Measurements from ENCODE around the gene IFITM10. TPM values are rescaled to one million over a fixed set of nuclear protein-coding genes. Genes with fewer than 3 reads are reported as not detected.

IFITM10 gene
- total and polyA plus RNA-seq, 9 donors: 0.08 to 0.27 (median 0.17) TPM; not detected in 1

GRCh38 chr11:1777737-1778136 lies 27.3 kb upstream of the IFITM10 start:
- H3K4me1 ChIP-seq (ENCODE audit: control insufficient read depth, insufficient read depth, low read length): peaks cover 6% of the 10 kb centered on the region
- peaks cover 8% of the 10 kb centered on the region for H3K27me3 ChIP-seq (ENCODE audit: control insufficient read depth, insufficient read depth, low read length)
- H3K9me3 ChIP-seq (replicated peaks; ENCODE audit: control insufficient read depth, low read depth, low read length): peaks cover 3% of the 10 kb centered on the region
- DNase-seq: no peak
- H3K36me3 ChIP-seq (ENCODE audit: control insufficient read depth, insufficient read depth, low read length): no peaks in the 10 kb centered on the region
- H3K27ac ChIP-seq (ENCODE audit: low read length): no peak overlapping the region
- H3K4me3 ChIP-seq (ENCODE audit: low read length): no peak overlapping the region
- 75% methylated on average over 2 of the region's 2 CpGs for WGBS (ENCODE audit: insufficient coverage)

- Histone ChIP-seq H3K27me3 (ENCODE audit: control insufficient read depth, insufficient read depth, low read length) (peaks cover 11% of the 10 kb centered on the region), H3K9me3 (replicated peaks; ENCODE audit: control insufficient read depth, low read depth, low read length) (peaks cover 3% of the 10 kb centered on the region), H3K36me3 (ENCODE audit: control insufficient read depth, insufficient read depth, low read length) (no peaks in the 10 kb centered on the region), H3K27ac (ENCODE audit: low read length) (no peak overlapping the region), H3K4me1 (ENCODE audit: control insufficient read depth, insufficient read depth, low read length) (peaks cover 6% of the 10 kb centered on the region), H3K4me3 (ENCODE audit: low read length) (no peak overlapping the region)
- 92% methylated on average over 5 of the region's 5 CpGs for WGBS (ENCODE audit: insufficient coverage)
- no peak for DNase-seq
Observed at GRCh38 chr11:1776944-1777715, 26.7 kb upstream of the IFITM10 start.

GRCh38 chr11:1776331-1776851 lies 26.0 kb upstream of the IFITM10 start:
- 84% methylated on average over 10 of the region's 11 CpGs for WGBS (ENCODE audit: insufficient coverage)
- no peaks in the 10 kb centered on the region for H3K36me3 ChIP-seq (ENCODE audit: control insufficient read depth, insufficient read depth, low read length)
- peaks cover 3% of the 10 kb centered on the region for H3K9me3 ChIP-seq (replicated peaks; ENCODE audit: control insufficient read depth, low read depth, low read length)
- H3K4me1 ChIP-seq (ENCODE audit: control insufficient read depth, insufficient read depth, low read length): peaks cover 4% of the 10 kb centered on the region
- H3K27ac ChIP-seq (ENCODE audit: low read length): no peak overlapping the region
- H3K27me3 ChIP-seq (ENCODE audit: control insufficient read depth, insufficient read depth, low read length): peaks cover 12% of the 10 kb centered on the region
- H3K4me3 ChIP-seq (ENCODE audit: low read length): no peak overlapping the region
- no peak for DNase-seq

- WGBS (ENCODE audit: insufficient coverage): 82% methylated on average over 8 of the region's 12 CpGs
- no peaks in the 10 kb centered on the region for H3K36me3 ChIP-seq (ENCODE audit: control insufficient read depth, insufficient read depth, low read length)
- peaks cover 14% of the 10 kb centered on the region for H3K27me3 ChIP-seq (ENCODE audit: control insufficient read depth, insufficient read depth, low read length)
- DNase-seq: no peak
- peaks cover 3% of the 10 kb centered on the region for H3K9me3 ChIP-seq (replicated peaks; ENCODE audit: control insufficient read depth, low read depth, low read length)
- H3K4me1 ChIP-seq (ENCODE audit: control insufficient read depth, insufficient read depth, low read length): no peaks in the 10 kb centered on the region
- H3K27ac ChIP-seq (ENCODE audit: low read length): no peak overlapping the region
- no peak overlapping the region for H3K4me3 ChIP-seq (ENCODE audit: low read length)
Observed at GRCh38 chr11:1774886-1775285, 24.5 kb upstream of the IFITM10 start.

- DNase-seq: no peak
- H3K4me1 ChIP-seq (ENCODE audit: control insufficient read depth, insufficient read depth, low read length): no peaks in the 10 kb centered on the region
- peaks cover 9% of the 10 kb centered on the region for H3K27me3 ChIP-seq (ENCODE audit: control insufficient read depth, insufficient read depth, low read length)
- no peak overlapping the region for H3K27ac ChIP-seq (ENCODE audit: low read length)
- no peak overlapping the region for H3K4me3 ChIP-seq (ENCODE audit: low read length)
- WGBS (ENCODE audit: insufficient coverage): 90% methylated on average over 10 of the region's 11 CpGs
- no peaks in the 10 kb centered on the region for H3K36me3 ChIP-seq (ENCODE audit: control insufficient read depth, insufficient read depth, low read length)
- peaks cover 3% of the 10 kb centered on the region for H3K9me3 ChIP-seq (replicated peaks; ENCODE audit: control insufficient read depth, low read depth, low read length)
Observed at GRCh38 chr11:1773994-1774550, 23.7 kb upstream of the IFITM10 start.

- Histone ChIP-seq H3K9me3 (replicated peaks; ENCODE audit: control insufficient read depth, low read depth, low read length) (peaks cover 3% of the 10 kb centered on the region), H3K4me3 (ENCODE audit: low read length) (no peak overlapping the region), H3K4me1 (ENCODE audit: control insufficient read depth, insufficient read depth, low read length) (no peaks in the 10 kb centered on the region), H3K27ac (ENCODE audit: low read length) (no peak overlapping the region), H3K36me3 (ENCODE audit: control insufficient read depth, insufficient read depth, low read length) (no peaks in the 10 kb centered on the region), H3K27me3 (ENCODE audit: control insufficient read depth, insufficient read depth, low read length) (peaks cover 9% of the 10 kb centered on the region)
- WGBS (ENCODE audit: insufficient coverage): 90% methylated on average over 5 of the region's 10 CpGs
- DNase-seq: no peak
Observed at GRCh38 chr11:1773131-1773993, 23.0 kb upstream of the IFITM10 start.

- no peaks in the 10 kb centered on the region for H3K4me1 ChIP-seq (ENCODE audit: control insufficient read depth, insufficient read depth, low read length)
- no peak overlapping the region for H3K4me3 ChIP-seq (ENCODE audit: low read length)
- DNase-seq: no peak
- no peak overlapping the region for H3K27ac ChIP-seq (ENCODE audit: low read length)
- 17% methylated on average over 2 of the region's 15 CpGs for WGBS (ENCODE audit: insufficient coverage)
- peaks cover 9% of the 10 kb centered on the region for H3K27me3 ChIP-seq (ENCODE audit: control insufficient read depth, insufficient read depth, low read length)
- no peaks in the 10 kb centered on the region for H3K36me3 ChIP-seq (ENCODE audit: control insufficient read depth, insufficient read depth, low read length)
- H3K9me3 ChIP-seq (replicated peaks; ENCODE audit: control insufficient read depth, low read depth, low read length): peaks cover 3% of the 10 kb centered on the region
Observed at GRCh38 chr11:1772270-1773130, 22.1 kb upstream of the IFITM10 start.

- Histone ChIP-seq H3K4me3 (ENCODE audit: low read length) (no peak overlapping the region), H3K36me3 (ENCODE audit: control insufficient read depth, insufficient read depth, low read length) (no peaks in the 10 kb centered on the region), H3K27me3 (ENCODE audit: control insufficient read depth, insufficient read depth, low read length) (peaks cover 9% of the 10 kb centered on the region), H3K4me1 (ENCODE audit: control insufficient read depth, insufficient read depth, low read length) (no peaks in the 10 kb centered on the region), H3K27ac (ENCODE audit: low read length) (no peak overlapping the region), H3K9me3 (replicated peaks; ENCODE audit: control insufficient read depth, low read depth, low read length) (peaks cover 1% of the 10 kb centered on the region)
- 96% methylated on average over 3 of the region's 6 CpGs for WGBS (ENCODE audit: insufficient coverage)
- DNase-seq: no peak
Observed at GRCh38 chr11:1771700-1772099, 21.3 kb upstream of the IFITM10 start.

GRCh38 chr11:1771273-1771672 lies 20.9 kb upstream of the IFITM10 start:
- no peak for DNase-seq
- Histone ChIP-seq H3K9me3 (replicated peaks; ENCODE audit: control insufficient read depth, low read depth, low read length) (no peaks in the 10 kb centered on the region), H3K27me3 (ENCODE audit: control insufficient read depth, insufficient read depth, low read length) (peaks cover 6% of the 10 kb centered on the region), H3K4me3 (ENCODE audit: low read length) (no peak overlapping the region), H3K4me1 (ENCODE audit: control insufficient read depth, insufficient read depth, low read length) (no peaks in the 10 kb centered on the region), H3K27ac (ENCODE audit: low read length) (no peak overlapping the region), H3K36me3 (ENCODE audit: control insufficient read depth, insufficient read depth, low read length) (no peaks in the 10 kb centered on the region)
- WGBS (ENCODE audit: insufficient coverage): 85% methylated on average over 10 of the region's 18 CpGs
